ENCODE data around the gene ADAM22.
A peak's percentile ranks its signal among the peaks of the same experiment; 100 is the strongest.

Gene ADAM22

GRCh38 chr7:88042803-88043202 is 108.8 kb downstream of the ADAM22 start:
- no peak for DNase-seq

DNA sequence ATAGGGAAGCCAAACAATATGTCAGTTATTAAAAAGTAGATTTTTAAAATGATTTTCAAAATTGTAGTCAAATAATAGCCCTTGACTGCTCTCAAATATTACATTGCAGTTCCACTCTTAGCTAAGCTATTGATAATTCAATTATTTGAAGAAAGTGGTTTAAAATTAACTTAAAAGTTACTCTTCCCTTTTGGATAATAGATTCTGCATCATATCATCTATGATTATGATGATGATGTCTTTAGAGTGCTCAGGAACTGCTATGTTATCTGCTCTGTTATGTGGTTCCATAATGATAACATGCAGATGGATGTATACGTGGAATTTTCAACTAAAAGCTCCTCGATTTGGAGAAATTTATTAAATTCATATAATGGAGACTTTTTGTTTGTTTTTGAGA is 110.0 kb downstream of the ADAM22 start:
- no peak for DNase-seq

DNA sequence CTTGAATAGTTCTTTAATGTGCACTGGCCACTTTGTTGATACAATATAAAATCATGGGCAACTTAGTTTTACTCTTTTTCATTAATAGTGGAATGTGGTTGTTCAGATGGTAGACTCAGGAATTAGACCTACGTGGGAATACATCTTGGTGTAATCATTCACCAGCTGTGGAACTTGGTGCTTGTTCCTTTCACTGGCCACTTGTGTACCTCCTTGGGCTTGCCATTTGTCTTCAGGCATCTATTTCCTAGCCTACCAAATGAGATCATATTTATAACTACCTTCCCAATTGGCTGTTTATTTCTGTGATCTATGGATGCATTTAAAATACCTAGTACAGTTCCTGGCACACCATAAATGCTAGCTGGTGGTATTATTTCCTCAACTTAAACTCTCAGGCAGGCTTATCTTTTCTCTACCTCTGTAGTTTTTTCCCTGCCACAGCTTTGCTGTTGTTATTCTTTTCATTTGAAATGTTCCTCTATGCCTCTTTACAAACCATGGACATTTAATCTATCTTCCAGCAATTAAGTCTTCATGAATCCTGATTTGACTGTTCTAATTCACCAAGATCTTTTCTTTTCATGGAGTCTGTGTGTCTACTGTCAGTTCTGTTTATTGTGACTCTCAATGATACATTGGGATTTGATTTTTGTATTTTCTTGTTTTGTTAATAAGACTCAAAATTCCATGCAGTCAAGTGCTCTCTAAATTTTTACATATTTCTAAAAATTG is 113.0 kb downstream of the ADAM22 start:
- DNase-seq: peak; percentile 11

GRCh38 chr7:88057655-88058054 is 123.6 kb downstream of the ADAM22 start:
- DNase-seq: peak; percentile 60

DNA sequence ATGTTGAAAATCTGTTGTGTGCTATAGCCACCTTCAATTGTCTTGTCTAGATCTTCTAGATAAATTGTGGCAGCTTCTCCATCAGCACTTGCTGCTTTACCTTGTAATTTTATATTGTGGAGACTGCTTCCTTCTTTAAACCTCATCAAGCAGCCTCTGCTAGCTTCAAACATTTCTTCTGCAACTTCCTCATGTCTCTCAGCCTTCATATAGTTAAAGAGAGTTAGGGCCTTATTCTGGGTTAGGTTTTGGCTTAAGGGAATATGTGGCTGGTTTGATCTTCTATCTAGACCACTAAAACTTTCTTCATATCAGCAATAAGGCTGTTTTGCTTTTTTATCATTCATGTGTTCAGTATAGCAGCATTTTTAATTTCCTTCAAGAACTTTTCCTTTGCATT is 128.2 kb downstream of the ADAM22 start:
- DNase-seq: no peak

GRCh38 chr7:88069093-88069492 is 135.0 kb downstream of the ADAM22 start:
- no peak for DNase-seq

GRCh38 chr7:88071994-88072714 is 138.1 kb downstream of the ADAM22 start:
- DNase-seq: peak; percentile 34

GRCh38 chr7:88072715-88073055 is 138.6 kb downstream of the ADAM22 start:
- DNase-seq: peak; percentile 34

DNA sequence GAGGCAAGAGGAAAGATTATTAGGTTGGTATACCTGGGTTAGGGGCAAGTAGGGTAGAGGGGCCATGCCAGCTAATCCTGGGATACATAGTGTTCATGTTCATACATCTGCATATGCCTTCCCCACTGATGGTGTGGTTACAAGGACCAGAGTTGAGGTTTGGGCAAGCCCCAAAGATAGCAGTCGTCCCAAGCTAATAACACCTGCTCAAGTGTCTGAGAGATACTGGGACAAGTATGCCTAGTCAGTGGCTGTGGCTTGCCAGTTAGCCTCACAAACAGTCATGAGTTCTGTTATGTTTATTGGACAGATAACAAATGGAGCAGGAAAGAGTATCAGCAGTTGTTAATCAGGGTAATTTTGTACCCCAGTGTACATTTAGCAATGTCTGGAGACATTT is 139.6 kb downstream of the ADAM22 start:
- DNase-seq: no peak

- DNase-seq: peak; percentile 70
These were observed 141.2 kb downstream of the ADAM22 start for GRCh38 chr7:88075216-88075615.

DNA sequence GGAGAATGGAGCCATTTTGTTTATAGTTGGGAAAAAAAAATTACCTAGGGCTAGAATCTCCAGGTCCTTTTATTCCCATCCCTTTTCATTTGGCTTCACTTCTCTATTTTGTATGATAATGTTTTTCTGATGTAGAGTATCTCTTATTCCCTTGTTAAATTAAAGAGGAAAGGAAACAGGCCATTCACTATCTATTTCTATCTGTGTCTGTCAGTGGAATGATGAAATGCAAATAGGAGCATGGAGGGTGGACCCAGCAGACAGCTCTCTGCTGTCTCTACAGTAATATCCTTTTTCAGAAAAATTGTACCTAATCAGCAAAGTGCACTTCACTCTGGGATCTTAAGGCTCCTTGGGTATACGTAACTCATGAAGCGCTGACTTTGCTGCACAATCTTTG is 149.8 kb downstream of the ADAM22 start:
- DNase-seq: no peak

GRCh38 chr7:88089561-88089960 is 155.5 kb downstream of the ADAM22 start:
- DNase-seq: peak; percentile 33

GRCh38 chr7:88090240-88090639 is 156.2 kb downstream of the ADAM22 start:
- DNase-seq: peak; percentile 29

GRCh38 chr7:88090671-88091070 is 156.6 kb downstream of the ADAM22 start:
- DNase-seq: no peak

DNA sequence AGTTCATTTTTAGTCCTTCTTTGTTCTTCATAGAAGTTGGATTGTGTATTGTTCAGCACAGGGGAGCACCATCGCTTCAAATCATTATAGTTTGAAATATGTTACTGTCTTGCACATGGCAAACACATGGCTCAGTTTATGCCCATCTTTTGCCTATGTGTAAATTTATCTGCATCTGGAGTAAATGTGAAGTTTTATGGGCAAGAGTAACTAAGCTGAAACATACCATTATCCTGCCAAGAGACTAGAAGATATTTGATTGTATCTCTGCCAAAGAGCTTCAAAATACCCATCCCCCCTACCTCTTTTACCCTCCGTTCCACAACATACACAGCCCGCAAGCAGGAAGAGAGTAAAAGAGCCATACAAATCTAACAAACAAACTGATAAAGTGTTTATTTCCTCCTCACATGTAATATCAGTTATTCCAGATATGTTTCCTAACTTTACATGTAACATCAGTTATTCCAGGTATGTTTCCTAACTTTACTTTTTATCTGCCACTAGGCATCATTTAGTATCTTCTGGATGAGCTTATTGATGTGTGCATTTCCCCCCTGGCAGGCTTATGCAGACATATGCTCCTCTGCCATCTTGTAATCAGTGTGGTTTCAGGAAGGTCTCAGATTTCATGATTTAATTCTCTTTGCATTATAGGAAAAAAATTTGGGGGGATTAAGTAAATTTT is 158.1 kb downstream of the ADAM22 start:
- peak; percentile 93 for DNase-seq

DNA sequence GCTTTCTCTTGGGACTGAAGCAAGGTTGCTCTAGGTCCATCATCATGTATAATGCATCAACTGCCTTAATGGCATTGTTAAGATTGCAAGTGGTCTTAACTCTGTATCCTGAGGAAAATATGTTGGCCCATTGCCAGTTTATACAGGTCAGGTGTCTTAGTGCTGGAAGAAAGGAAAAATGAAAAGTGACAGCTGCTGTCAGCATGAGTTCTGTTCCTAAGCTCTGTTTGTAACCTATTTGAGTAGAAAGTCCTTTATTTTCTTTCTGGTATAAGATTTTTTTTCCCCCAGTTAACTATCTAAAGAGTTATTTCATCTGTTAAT is 158.6 kb downstream of the ADAM22 start:
- peak; percentile 98 for DNase-seq

- DNase-seq: no peak
These were observed 167.7 kb downstream of the ADAM22 start for GRCh38 chr7:88101769-88102168.

- DNase-seq: peak; percentile 82
These were observed 168.6 kb downstream of the ADAM22 start for GRCh38 chr7:88102675-88103074.

DNA sequence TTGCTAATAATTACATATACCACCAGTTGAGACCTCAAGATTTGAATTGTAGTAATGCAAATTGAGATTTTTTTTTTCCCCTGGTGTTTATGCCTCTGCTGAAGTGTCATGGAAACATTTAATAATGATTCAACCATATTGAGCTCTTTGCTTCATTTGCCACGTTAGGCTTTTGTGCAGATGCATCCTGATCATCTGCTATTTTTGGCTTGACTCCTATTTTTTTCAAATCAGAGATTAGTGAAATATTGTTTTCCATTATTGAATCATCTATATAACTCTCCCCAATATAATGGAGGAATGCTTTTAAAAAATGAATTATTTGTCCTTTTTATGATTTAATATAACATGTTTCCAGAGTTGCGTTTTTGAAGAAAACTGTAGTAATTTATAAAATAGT is 170.7 kb downstream of the ADAM22 start:
- no peak for DNase-seq

DNA sequence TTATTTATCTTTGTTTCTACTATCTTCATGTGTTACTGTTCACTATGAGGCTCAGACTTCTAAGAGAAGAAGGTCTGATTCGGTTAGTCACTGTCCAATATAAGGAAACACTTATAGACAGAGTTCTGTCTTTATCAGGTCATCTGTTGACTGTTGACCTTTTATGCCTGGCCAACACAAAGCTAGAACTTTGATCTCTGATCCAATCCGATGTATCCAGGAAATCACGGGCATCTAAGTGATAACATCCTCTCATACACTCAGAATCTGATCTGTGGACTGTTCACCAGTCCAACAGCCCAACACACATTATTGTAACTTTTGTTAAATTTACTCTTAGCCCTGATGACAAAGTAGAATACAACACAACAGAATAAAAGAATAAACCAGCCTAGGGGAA is 171.2 kb downstream of the ADAM22 start:
- no peak for DNase-seq

DNA sequence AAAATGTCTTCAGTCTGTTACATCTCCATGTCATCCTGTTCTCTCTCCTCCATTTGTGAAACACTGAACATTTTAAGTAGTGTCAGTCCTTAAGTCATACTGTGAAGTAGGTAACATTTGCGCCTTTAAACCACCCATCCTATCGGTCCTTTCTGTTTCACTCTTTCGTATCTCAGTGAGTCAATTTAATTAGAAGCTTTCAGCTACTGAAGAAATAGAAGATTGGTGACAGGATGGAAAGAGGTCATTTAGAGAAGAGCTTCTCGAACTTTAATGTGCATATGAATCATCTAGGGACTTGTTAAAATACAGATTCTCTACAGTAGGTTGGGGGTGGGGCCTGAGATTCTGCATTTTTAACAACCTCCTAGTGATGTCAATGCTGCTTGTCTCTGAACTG is 172.4 kb downstream of the ADAM22 start:
- no peak for DNase-seq

GRCh38 chr7:88109612-88110011 is 175.6 kb downstream of the ADAM22 start:
- DNase-seq: peak; percentile 17

DNA sequence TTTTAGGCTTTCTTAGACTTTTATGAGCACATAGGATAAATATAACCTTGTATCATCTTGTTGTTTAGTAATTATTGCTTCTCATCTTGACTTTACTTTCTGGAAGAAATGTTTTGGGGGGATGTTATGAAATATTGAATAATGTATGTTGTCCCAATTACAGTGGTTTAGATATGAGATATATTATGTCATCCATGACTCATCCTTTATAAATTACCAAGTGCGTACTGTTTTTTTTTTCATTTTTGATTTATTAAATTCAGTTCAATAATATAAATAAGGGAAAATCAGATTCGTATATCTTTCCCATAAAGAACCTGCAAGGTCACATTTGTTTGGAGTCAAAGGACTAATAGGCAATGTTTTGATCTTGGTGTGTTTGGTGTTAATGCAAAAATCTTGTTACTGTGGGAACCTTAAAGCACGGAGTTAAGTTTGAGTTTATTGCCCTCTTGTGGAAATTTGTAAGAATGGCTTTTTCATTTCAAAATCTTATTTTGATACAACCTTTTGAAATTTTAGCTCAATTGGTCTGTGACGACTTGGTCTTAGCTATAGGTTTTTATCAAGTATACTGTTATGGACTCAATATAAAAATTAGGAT is 177.2 kb downstream of the ADAM22 start:
- peak; percentile 72 for DNase-seq

DNA sequence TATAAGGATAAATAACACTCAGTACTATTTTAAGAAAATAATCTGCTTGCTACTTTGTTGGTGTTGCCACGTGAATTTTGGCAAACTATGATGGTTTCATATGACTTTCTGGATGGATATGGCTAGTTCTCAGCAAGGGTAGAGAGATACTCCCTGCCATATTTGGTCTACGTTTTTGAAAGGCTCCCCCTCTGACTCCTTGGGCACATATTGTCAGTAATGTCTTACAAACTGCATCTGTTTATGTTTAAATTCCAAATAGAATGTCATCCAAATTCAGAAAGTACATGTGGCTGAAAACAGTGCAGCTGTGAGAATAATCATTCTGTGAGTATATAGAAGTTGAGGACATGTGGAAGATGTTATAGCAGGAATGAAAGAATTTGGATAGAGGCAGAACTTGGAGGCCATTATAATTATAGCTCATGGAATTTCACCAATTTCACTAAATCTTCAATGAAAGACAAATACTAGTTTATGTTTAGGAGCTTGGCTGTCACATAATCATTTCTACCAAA is 178.0 kb downstream of the ADAM22 start:
- no peak for DNase-seq

All from NCI-H69 (cell line).